Measurements from ENCODE around the gene AMT.

GRCh38 chr3:49470714-49471420, 48.6 kb upstream of the AMT start:
- TF ChIP-seq MAX (IDR thresholded peaks at IDR 0.05) (no peak), POLR2A (IDR thresholded peaks at IDR 0.05; ENCODE audit: low read length) (no peak)

Data from A549 (cell line).